Astrocyte (in vitro differentiated cells and primary cell): ENCODE data around the gene PFKL.

Source experiments
- EZH2 ChIP-seq: IDR thresholded peaks from 2 replicates; pipeline ENCODE4 v1.6.1; 2012; ENCODE audit warnings: mild to moderate bottlenecking, low read length, inconsistent platforms; ENCODE audit not compliant: insufficient read depth
- TF ChIP-seq, protein P1 (sequence below): IDR thresholded peaks from 2 replicates; pipeline ENCODE4 v1.5.1; 2011; ENCODE audit warnings: low read depth, mild to moderate bottlenecking, inconsistent platforms, low read length, moderate library complexity; ENCODE audit not compliant: insufficient read depth

- TF ChIP-seq EZH2 = no peak
- TF ChIP-seq, protein P1, sequence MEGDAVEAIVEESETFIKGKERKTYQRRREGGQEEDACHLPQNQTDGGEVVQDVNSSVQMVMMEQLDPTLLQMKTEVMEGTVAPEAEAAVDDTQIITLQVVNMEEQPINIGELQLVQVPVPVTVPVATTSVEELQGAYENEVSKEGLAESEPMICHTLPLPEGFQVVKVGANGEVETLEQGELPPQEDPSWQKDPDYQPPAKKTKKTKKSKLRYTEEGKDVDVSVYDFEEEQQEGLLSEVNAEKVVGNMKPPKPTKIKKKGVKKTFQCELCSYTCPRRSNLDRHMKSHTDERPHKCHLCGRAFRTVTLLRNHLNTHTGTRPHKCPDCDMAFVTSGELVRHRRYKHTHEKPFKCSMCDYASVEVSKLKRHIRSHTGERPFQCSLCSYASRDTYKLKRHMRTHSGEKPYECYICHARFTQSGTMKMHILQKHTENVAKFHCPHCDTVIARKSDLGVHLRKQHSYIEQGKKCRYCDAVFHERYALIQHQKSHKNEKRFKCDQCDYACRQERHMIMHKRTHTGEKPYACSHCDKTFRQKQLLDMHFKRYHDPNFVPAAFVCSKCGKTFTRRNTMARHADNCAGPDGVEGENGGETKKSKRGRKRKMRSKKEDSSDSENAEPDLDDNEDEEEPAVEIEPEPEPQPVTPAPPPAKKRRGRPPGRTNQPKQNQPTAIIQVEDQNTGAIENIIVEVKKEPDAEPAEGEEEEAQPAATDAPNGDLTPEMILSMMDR = no peak
Observed at GRCh38 chr21:44283948-44284347, 15.9 kb upstream of the PFKL start.
